Measurements from ENCODE around the gene CPLX4.
"Not testable (repeated sequence)": the region's sequence is repeated elsewhere in the genome, so short reads cannot be mapped to it uniquely, and the experiment has no call there.

Gene CPLX4

DNA sequence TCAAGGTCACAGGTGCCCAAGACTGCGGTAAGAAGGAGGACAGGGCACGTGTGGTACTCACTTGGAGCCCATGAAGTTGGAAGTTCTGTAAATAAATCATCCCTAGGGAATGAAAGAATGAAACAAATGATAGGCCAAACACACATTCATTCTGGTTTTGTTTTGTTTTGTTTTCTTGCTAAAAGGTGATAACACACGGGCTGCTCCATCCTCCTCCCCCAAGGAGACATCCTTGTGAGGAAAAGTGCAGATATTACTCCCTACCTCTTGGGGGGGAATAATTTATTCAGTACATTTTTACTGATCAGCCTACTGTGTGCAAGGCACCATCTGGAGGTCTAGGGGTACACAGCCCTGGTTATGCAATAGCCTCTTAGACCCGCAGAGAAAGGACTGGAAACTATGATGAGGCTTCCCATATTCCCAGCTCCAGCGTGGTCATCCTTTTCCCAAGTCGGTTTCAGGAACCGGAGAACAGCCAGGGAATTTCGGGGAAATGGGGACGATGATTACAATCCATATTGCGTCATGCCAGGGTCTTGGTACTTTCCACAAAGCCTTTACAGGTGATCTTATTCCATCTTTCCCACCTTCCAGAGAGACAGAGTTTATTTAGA lies 51.5 kb downstream of the CPLX4 start:
- no peak overlapping the region for H3K27ac ChIP-seq (ENCODE audit: low read depth, low read length)
- peaks cover 66 to 87% (median 76%) of the 10 kb centered on the region in 5 donors for H3K27me3 ChIP-seq (ENCODE audit: control insufficient read depth in 5 of 5, insufficient read depth in 4 of 5, low read length in 5 of 5)
- no peak overlapping the region for H3K4me3 ChIP-seq (ENCODE audit: low read depth in 1 of 5, low read length in 5 of 5)
- H3K9me3 ChIP-seq (ENCODE audit: control insufficient read depth in 5 of 5, low read length in 5 of 5), result peaks cover 0 to 2% (median 0%) of the 10 kb centered on the region in 5 donors
- H3K36me3 ChIP-seq (ENCODE audit: control insufficient read depth in 5 of 5, insufficient read depth in 5 of 5, low read length in 5 of 5), result no peaks in the 10 kb centered on the region
- H3K9ac ChIP-seq (ENCODE audit: low read length in 5 of 5), result no peak overlapping the region
- H3K4me1 ChIP-seq (ENCODE audit: control insufficient read depth in 5 of 5, insufficient read depth in 5 of 5, low read length in 5 of 5), result peaks cover 0 to 29% (median 25%) of the 10 kb centered on the region in 5 donors

DNA sequence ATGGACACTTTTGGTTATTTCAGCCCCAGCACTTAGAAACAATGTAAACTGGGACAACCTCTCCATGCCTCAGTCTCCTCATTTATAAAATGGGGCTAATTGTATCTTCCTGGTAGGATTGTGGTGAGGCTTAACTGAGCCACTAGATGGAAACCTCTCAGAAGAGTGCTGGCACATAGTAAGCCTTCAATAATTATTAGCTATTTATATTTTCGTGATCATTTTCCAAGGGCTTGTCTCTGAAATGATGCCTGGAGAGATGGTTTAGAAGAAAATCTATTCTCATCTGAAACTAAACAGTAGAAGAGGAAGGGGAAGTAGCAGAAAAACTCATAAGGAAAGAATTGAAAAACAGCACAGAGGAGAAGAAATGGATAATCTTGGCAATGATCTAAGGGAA lies 52.0 kb downstream of the CPLX4 start:
- Histone ChIP-seq H3K27ac (ENCODE audit: low read depth, low read length) (no peak overlapping the region), H3K27me3 (ENCODE audit: control insufficient read depth in 5 of 5, insufficient read depth in 4 of 5, low read length in 5 of 5) (peaks cover 62 to 81% (median 70%) of the 10 kb centered on the region in 5 donors), H3K4me1 (ENCODE audit: control insufficient read depth in 5 of 5, insufficient read depth in 5 of 5, low read length in 5 of 5) (peaks cover 0 to 27% (median 25%) of the 10 kb centered on the region in 5 donors), H3K9ac (ENCODE audit: low read length in 5 of 5) (no peak overlapping the region), H3K4me3 (ENCODE audit: low read depth in 1 of 5, low read length in 5 of 5) (no peak overlapping the region), H3K36me3 (ENCODE audit: control insufficient read depth in 5 of 5, insufficient read depth in 5 of 5, low read length in 5 of 5) (no peaks in the 10 kb centered on the region), H3K9me3 (ENCODE audit: control insufficient read depth in 5 of 5, low read length in 5 of 5) (peaks cover 0 to 2% (median 0%) of the 10 kb centered on the region in 5 donors)

- peaks cover 57 to 76% (median 67%) of the 10 kb centered on the region in 5 donors for H3K27me3 ChIP-seq (ENCODE audit: control insufficient read depth in 5 of 5, insufficient read depth in 4 of 5, low read length in 5 of 5)
- H3K9ac ChIP-seq (ENCODE audit: low read length in 5 of 5), result no peak overlapping the region
- peaks cover 0 to 2% (median 0%) of the 10 kb centered on the region in 5 donors for H3K9me3 ChIP-seq (ENCODE audit: control insufficient read depth in 5 of 5, low read length in 5 of 5)
- no peaks in the 10 kb centered on the region for H3K36me3 ChIP-seq (ENCODE audit: control insufficient read depth in 5 of 5, insufficient read depth in 5 of 5, low read length in 5 of 5)
- no peak overlapping the region for H3K27ac ChIP-seq (ENCODE audit: low read depth, low read length)
- no peak overlapping the region for H3K4me3 ChIP-seq (ENCODE audit: low read depth in 1 of 5, low read length in 5 of 5)
- peaks cover 0 to 27% (median 25%) of the 10 kb centered on the region in 5 donors for H3K4me1 ChIP-seq (ENCODE audit: control insufficient read depth in 5 of 5, insufficient read depth in 5 of 5, low read length in 5 of 5)
These were observed 52.5 kb downstream of the CPLX4 start for GRCh38 chr18:59265974-59266369.

DNA sequence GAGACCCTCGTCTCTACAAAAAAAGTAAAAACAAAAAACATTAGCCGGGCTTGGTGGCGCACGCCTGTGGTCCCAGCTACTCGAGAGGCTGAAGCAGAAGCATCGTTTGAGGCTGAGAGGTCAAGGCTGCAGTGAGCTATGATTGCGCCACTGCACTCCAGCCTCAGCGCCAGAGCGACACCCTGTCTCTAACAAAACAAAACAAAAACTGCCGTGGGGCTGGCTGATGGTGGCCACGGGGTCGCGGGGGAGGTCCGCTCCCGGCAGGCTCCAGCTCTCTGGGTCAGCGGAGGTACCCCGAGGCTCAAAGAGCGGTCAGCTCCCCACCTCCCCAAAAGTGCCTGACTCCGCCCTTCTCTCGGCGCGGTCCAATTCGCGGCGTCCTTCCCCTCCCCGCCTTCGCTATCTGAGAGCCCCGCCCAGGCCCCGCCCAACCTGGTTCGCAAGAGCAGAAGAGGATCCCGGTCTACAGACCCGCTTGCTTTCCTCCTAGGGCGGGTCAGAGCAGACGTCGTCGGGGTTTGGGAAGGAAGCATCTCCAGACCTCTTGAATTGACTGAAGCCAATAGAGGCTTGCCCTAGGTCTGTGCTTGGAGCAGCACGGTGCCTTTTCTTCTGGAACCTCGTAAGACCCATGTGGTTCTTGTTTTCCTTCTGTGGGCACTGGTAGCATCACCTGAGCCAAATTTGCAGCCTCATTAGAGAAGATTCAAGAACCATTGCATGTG lies 53.0 kb downstream of the CPLX4 start:
- Histone ChIP-seq H3K36me3 (ENCODE audit: control insufficient read depth in 5 of 5, insufficient read depth in 5 of 5, low read length in 5 of 5) (no peaks in the 10 kb centered on the region), H3K27ac (ENCODE audit: low read depth, low read length) (no peak overlapping the region), H3K4me1 (ENCODE audit: control insufficient read depth in 5 of 5, insufficient read depth in 5 of 5, low read length in 5 of 5) (peaks cover 0 to 27% (median 25%) of the 10 kb centered on the region in 5 donors), H3K9ac (ENCODE audit: low read length in 5 of 5) (no peak overlapping the region), H3K27me3 (ENCODE audit: control insufficient read depth in 5 of 5, insufficient read depth in 4 of 5, low read length in 5 of 5) (peaks cover 51 to 71% (median 62%) of the 10 kb centered on the region in 5 donors), H3K4me3 (ENCODE audit: low read depth in 1 of 5, low read length in 5 of 5) (peak overlapping the region in 4 of 5 donors; percentile 36 to 52 (median 40)), H3K9me3 (ENCODE audit: control insufficient read depth in 5 of 5, low read length in 5 of 5) (no peaks in the 10 kb centered on the region)

GRCh38 chr18:59264651-59265245 lies 53.7 kb downstream of the CPLX4 start:
- no peak overlapping the region for H3K9ac ChIP-seq (ENCODE audit: low read length in 5 of 5)
- H3K9me3 ChIP-seq (ENCODE audit: control insufficient read depth in 5 of 5, low read length in 5 of 5), result no peaks in the 10 kb centered on the region
- no peak overlapping the region for H3K27ac ChIP-seq (ENCODE audit: low read depth, low read length)
- peaks cover 45 to 66% (median 56%) of the 10 kb centered on the region in 5 donors for H3K27me3 ChIP-seq (ENCODE audit: control insufficient read depth in 5 of 5, insufficient read depth in 4 of 5, low read length in 5 of 5)
- peaks cover 0 to 27% (median 25%) of the 10 kb centered on the region in 5 donors for H3K4me1 ChIP-seq (ENCODE audit: control insufficient read depth in 5 of 5, insufficient read depth in 5 of 5, low read length in 5 of 5)
- no peaks in the 10 kb centered on the region for H3K36me3 ChIP-seq (ENCODE audit: control insufficient read depth in 5 of 5, insufficient read depth in 5 of 5, low read length in 5 of 5)
- H3K4me3 ChIP-seq (ENCODE audit: low read depth in 1 of 5, low read length in 5 of 5), result peak overlapping the region in 2 of 5 donors; percentile 36 to 52

DNA sequence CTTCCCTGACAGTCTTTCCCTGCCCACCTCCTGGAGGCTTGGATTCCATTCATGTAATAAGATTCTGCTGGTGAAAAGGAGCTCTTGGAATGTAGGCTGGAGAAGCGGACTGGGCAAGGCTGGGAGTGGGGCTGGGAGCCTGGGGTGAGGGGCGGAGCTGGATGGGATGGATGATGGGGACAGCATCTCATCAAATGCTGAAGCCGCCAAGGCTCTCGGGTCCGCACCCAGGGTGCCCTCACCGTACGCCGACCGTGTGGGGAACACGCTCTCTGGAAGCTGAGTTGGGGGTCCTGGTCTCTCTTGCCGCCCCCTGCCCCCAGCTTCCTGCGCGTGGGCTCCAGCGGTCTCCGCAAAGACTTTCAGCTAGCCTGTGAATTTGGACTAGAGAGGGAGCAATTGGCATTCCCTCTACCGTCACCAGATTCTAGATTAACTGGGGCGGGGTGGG lies 54.3 kb downstream of the CPLX4 start:
- peaks cover 44 to 61% (median 52%) of the 10 kb centered on the region in 5 donors for H3K27me3 ChIP-seq (ENCODE audit: control insufficient read depth in 5 of 5, insufficient read depth in 4 of 5, low read length in 5 of 5)
- no peak overlapping the region for H3K9ac ChIP-seq (ENCODE audit: low read length in 5 of 5)
- H3K4me3 ChIP-seq (ENCODE audit: low read depth in 1 of 5, low read length in 5 of 5), result no peak overlapping the region
- no peaks in the 10 kb centered on the region for H3K9me3 ChIP-seq (ENCODE audit: control insufficient read depth in 5 of 5, low read length in 5 of 5)
- H3K27ac ChIP-seq (ENCODE audit: low read depth, low read length), result no peak overlapping the region
- H3K4me1 ChIP-seq (ENCODE audit: control insufficient read depth in 5 of 5, insufficient read depth in 5 of 5, low read length in 5 of 5), result peaks cover 0 to 23% (median 22%) of the 10 kb centered on the region in 5 donors
- H3K36me3 ChIP-seq (ENCODE audit: control insufficient read depth in 5 of 5, insufficient read depth in 5 of 5, low read length in 5 of 5), result no peaks in the 10 kb centered on the region

DNA sequence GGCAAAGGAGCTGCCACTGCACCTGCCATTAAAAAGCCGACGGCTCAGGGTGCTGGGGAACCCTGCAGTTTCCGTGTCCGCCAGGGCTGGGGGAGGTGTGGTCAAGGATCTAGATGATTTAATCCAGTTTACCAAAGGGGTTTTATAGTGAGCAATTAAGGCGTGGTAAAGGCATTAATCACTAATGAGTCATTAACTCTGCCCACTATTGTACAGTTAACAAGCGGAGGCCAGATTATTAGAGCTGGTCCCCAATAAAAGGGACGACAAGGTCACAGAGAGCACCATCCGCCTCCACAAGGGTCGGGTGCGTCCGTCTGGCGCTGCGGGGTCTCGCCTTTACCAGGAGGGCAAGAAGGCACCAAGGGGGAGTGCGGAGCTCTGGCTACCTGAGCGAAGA lies 54.8 kb downstream of the CPLX4 start:
- no peak overlapping the region for H3K4me3 ChIP-seq (ENCODE audit: low read depth in 1 of 5, low read length in 5 of 5)
- no peak overlapping the region for H3K9ac ChIP-seq (ENCODE audit: low read length in 5 of 5)
- H3K9me3 ChIP-seq (ENCODE audit: control insufficient read depth in 5 of 5, low read length in 5 of 5), result no peaks in the 10 kb centered on the region
- no peaks in the 10 kb centered on the region for H3K36me3 ChIP-seq (ENCODE audit: control insufficient read depth in 5 of 5, insufficient read depth in 5 of 5, low read length in 5 of 5)
- H3K27me3 ChIP-seq (ENCODE audit: control insufficient read depth in 5 of 5, insufficient read depth in 4 of 5, low read length in 5 of 5), result peaks cover 42 to 58% (median 49%) of the 10 kb centered on the region in 5 donors
- H3K4me1 ChIP-seq (ENCODE audit: control insufficient read depth in 5 of 5, insufficient read depth in 5 of 5, low read length in 5 of 5), result peaks cover 0 to 19% (median 18%) of the 10 kb centered on the region in 5 donors
- no peak overlapping the region for H3K27ac ChIP-seq (ENCODE audit: low read depth, low read length)

GRCh38 chr18:59262243-59262642 lies 56.2 kb downstream of the CPLX4 start:
- H3K9me3 ChIP-seq (ENCODE audit: control insufficient read depth in 5 of 5, low read length in 5 of 5); H3K4me1 ChIP-seq (ENCODE audit: control insufficient read depth in 5 of 5, insufficient read depth in 5 of 5, low read length in 5 of 5); H3K36me3 ChIP-seq (ENCODE audit: control insufficient read depth in 5 of 5, insufficient read depth in 5 of 5, low read length in 5 of 5); H3K9ac ChIP-seq (ENCODE audit: low read length in 5 of 5); H3K27ac ChIP-seq (ENCODE audit: low read depth, low read length); H3K4me3 ChIP-seq (ENCODE audit: low read depth in 1 of 5, low read length in 5 of 5): not testable (repeated sequence)
- H3K27me3 ChIP-seq (ENCODE audit: control insufficient read depth in 5 of 5, insufficient read depth in 4 of 5, low read length in 5 of 5), result peaks cover 29 to 45% (median 35%) of the 10 kb centered on the region in 5 donors

- H3K27ac ChIP-seq (ENCODE audit: low read depth, low read length); H3K9me3 ChIP-seq (ENCODE audit: control insufficient read depth in 5 of 5, low read length in 5 of 5); H3K36me3 ChIP-seq (ENCODE audit: control insufficient read depth in 5 of 5, insufficient read depth in 5 of 5, low read length in 5 of 5); H3K9ac ChIP-seq (ENCODE audit: low read length in 5 of 5); H3K4me3 ChIP-seq (ENCODE audit: low read depth in 1 of 5, low read length in 5 of 5); H3K4me1 ChIP-seq (ENCODE audit: control insufficient read depth in 5 of 5, insufficient read depth in 5 of 5, low read length in 5 of 5): not testable (repeated sequence)
- peaks cover 26 to 41% (median 31%) of the 10 kb centered on the region in 5 donors for H3K27me3 ChIP-seq (ENCODE audit: control insufficient read depth in 5 of 5, insufficient read depth in 4 of 5, low read length in 5 of 5)
These were observed 56.6 kb downstream of the CPLX4 start for GRCh38 chr18:59261842-59262241.

GRCh38 chr18:59255491-59255890 lies 63.0 kb downstream of the CPLX4 start:
- not testable (repeated sequence) for H3K27me3 ChIP-seq (ENCODE audit: control insufficient read depth in 5 of 5, insufficient read depth in 4 of 5, low read length in 5 of 5); H3K9ac ChIP-seq (ENCODE audit: low read length in 5 of 5); H3K27ac ChIP-seq (ENCODE audit: low read depth, low read length); H3K36me3 ChIP-seq (ENCODE audit: control insufficient read depth in 5 of 5, insufficient read depth in 5 of 5, low read length in 5 of 5); H3K4me1 ChIP-seq (ENCODE audit: control insufficient read depth in 5 of 5, insufficient read depth in 5 of 5, low read length in 5 of 5); H3K4me3 ChIP-seq (ENCODE audit: low read depth in 1 of 5, low read length in 5 of 5); H3K9me3 ChIP-seq (ENCODE audit: control insufficient read depth in 5 of 5, low read length in 5 of 5)

Measured in subcutaneous abdominal adipose tissue (tissue), 5 donors.